IMR-90 (cell line): ENCODE measurements around the gene GRHL3. TPM values are rescaled to one million over a fixed set of nuclear protein-coding genes. Genes with fewer than 3 reads are reported as not detected.

Experiments used
- ATAC-seq: fragments of 200-7000 bp; cut with Tn5 transposase; 2 replicates; pipeline ENCODE4 v1.9.1; 2020; ENCODE audit warnings: low read depth, mild to moderate bottlenecking, moderate library complexity
- BruUV-seq: library from RNA; stranded (reverse); fragments of 400-500 nt; replicated peaks from 2 replicates; lab custom pipeline; 2021; lab: Mats Ljungman, UMichigan
- CTCF ChIA-PET: fragments of 300-600 bp; formaldehyde crosslinking; extraction: SDS; loops from one replicate; lab custom pipeline; 2021; ENCODE audit warnings: antibody characterized with exemption; lab: Yijun Ruan, JAX
- POLR2A ChIA-PET: fragments of 300-600 bp; sonication (Branson Sonifier 250); formaldehyde crosslinking; loops from one replicate; lab custom pipeline; 2022; ENCODE audit warnings: antibody characterized with exemption; ENCODE audit not compliant: unreplicated experiment; lab: Charles Lee
- DNase-seq: peaks from one replicate; pipeline ENCODE4 v3.0.0; 2013
- H2AFZ ChIP-seq: replicated peaks from 2 replicates; pipeline ENCODE3; 2013; ENCODE audit warnings: low read length, mild to moderate bottlenecking; ENCODE audit not compliant: poor library complexity
- H2AK5ac ChIP-seq: 2 replicates; pipeline ENCODE4 v1.6.1; 2013; ENCODE audit warnings: low read depth, low read length, inconsistent platforms
- H2AK9ac ChIP-seq: replicated peaks from 2 replicates; pipeline ENCODE3; 2013; ENCODE audit warnings: mild to moderate bottlenecking, low read depth, low read length, moderate library complexity; ENCODE audit not compliant: poor library complexity
- H2BK120ac ChIP-seq: 2 replicates; pipeline ENCODE4 v1.6.1; 2013; ENCODE audit warnings: low read depth, low read length, inconsistent platforms
- H2BK15ac ChIP-seq: 3 replicates; pipeline ENCODE4 v1.6.1; 2013; ENCODE audit warnings: low read depth, low read length, inconsistent platforms
- H2BK20ac ChIP-seq: 2 replicates; pipeline ENCODE4 v1.6.1; 2013; ENCODE audit warnings: low read depth, mild to moderate bottlenecking, inconsistent platforms, low read length, moderate library complexity
- H2BK5ac ChIP-seq: 2 replicates; pipeline ENCODE4 v1.6.1; 2013; ENCODE audit warnings: mild to moderate bottlenecking, low read depth, low read length, inconsistent platforms; ENCODE audit not compliant: poor library complexity, severe bottlenecking
- H3K14ac ChIP-seq: replicated peaks from 2 replicates; pipeline ENCODE4 v1.6.1; 2013; ENCODE audit warnings: low read depth, low read length, inconsistent platforms
- H3K18ac ChIP-seq: 2 replicates; pipeline ENCODE4 v1.6.1; 2013; ENCODE audit warnings: low read depth, low read length, control low read depth
- H3K23ac ChIP-seq: 2 replicates; pipeline ENCODE4 v1.6.1; 2013; ENCODE audit warnings: low read depth, low read length, inconsistent platforms
- H3K27ac ChIP-seq: 2 replicates; pipeline ENCODE4 v1.5.1; 2013; ENCODE audit warnings: mild to moderate bottlenecking, control low read depth, low read length; ENCODE audit not compliant: insufficient read depth
- H3K27me3 ChIP-seq: 2 replicates; pipeline ENCODE4 v1.6.1; 2013; ENCODE audit warnings: low read length; ENCODE audit not compliant: control insufficient read depth, insufficient read depth
- H3K36me3 ChIP-seq: 2 replicates; pipeline ENCODE4 v1.6.1; 2013; ENCODE audit warnings: low read length, mixed read lengths; ENCODE audit not compliant: control insufficient read depth, insufficient read depth
- H3K4ac ChIP-seq: 2 replicates; pipeline ENCODE4 v1.6.1; 2013; ENCODE audit warnings: low read depth, low read length, inconsistent platforms
- H3K4me1 ChIP-seq: 2 replicates; pipeline ENCODE4 v1.6.1; 2013; ENCODE audit warnings: low read length, mixed read lengths; ENCODE audit not compliant: control insufficient read depth, insufficient read depth
- H3K4me2 ChIP-seq: 2 replicates; pipeline ENCODE4 v1.6.1; 2013; ENCODE audit warnings: low read depth, mild to moderate bottlenecking, control low read depth, low read length, moderate library complexity
- H3K4me3 ChIP-seq: 2 replicates; pipeline ENCODE4 v1.5.1; 2013; ENCODE audit warnings: low read depth, mild to moderate bottlenecking, control low read depth, low read length, moderate library complexity; ENCODE audit not compliant: insufficient read depth
- H3K56ac ChIP-seq: 2 replicates; pipeline ENCODE4 v1.6.1; 2013; ENCODE audit warnings: low read length, inconsistent platforms; ENCODE audit not compliant: insufficient read depth; ENCODE audit errors: extremely low read depth
- H3K79me1 ChIP-seq, 2 experiments: 2 replicates each; pipeline ENCODE4 v1.6.1; 2013; ENCODE audit warnings: low read length in 2 of 2, inconsistent platforms in 1 of 2, low read depth in 1 of 2
- H3K9ac ChIP-seq: 2 replicates; pipeline ENCODE4 v1.6.1; 2013; ENCODE audit warnings: low read depth, low read length, control low read depth
- H3K9me1 ChIP-seq: 2 replicates; pipeline ENCODE4 v1.6.1; 2013; ENCODE audit warnings: low read length, inconsistent platforms; ENCODE audit not compliant: insufficient read depth
- H3K9me3 ChIP-seq: 2 replicates; pipeline ENCODE4 v1.6.1; 2013; ENCODE audit warnings: low read length; ENCODE audit not compliant: control insufficient read depth, insufficient read depth
- H4K20me1 ChIP-seq: 2 replicates; pipeline ENCODE4 v1.6.1; 2013; ENCODE audit warnings: low read length, inconsistent platforms; ENCODE audit not compliant: insufficient read depth
- H4K5ac ChIP-seq: 2 replicates; pipeline ENCODE4 v1.6.1; 2013; ENCODE audit warnings: mild to moderate bottlenecking, low read depth, low read length, control low read depth
- H4K8ac ChIP-seq, 2 experiments: 2 replicates each; pipeline ENCODE4 v1.6.1; 2013; ENCODE audit warnings: low read depth in 2 of 2, low read length in 2 of 2, control low read depth in 1 of 2, inconsistent platforms in 1 of 2
- H4K91ac ChIP-seq: 2 replicates; pipeline ENCODE4 v1.6.1; 2013; ENCODE audit warnings: low read depth, low read length, inconsistent platforms; ENCODE audit not compliant: insufficient read depth
- BHLHE40 ChIP-seq: fragments of 150-350 bp; IDR thresholded peaks from 2 replicates; pipeline ENCODE4 v1.6.1; 2016; ENCODE audit warnings: mild to moderate bottlenecking, low read depth, low read length
- CEBPB ChIP-seq: IDR thresholded peaks from 2 replicates; pipeline ENCODE4 v1.6.1; 2012; ENCODE audit warnings: low read depth, low read length, improper control_type of control experiment
- CHD1 ChIP-seq: IDR thresholded peaks from 2 replicates; pipeline ENCODE4 v1.6.1; 2012; ENCODE audit warnings: low read depth, low read length, improper control_type of control experiment
- CTCF ChIP-seq: conservative IDR thresholded peaks from 2 replicates; pipeline ENCODE4 v1.5.1; 2012; ENCODE audit warnings: mild to moderate bottlenecking, low read depth, low read length, improper control_type of control experiment
- FOS ChIP-seq: fragments of 150-350 bp; IDR thresholded peaks from 2 replicates; pipeline ENCODE4 v1.6.1; 2016; ENCODE audit warnings: low read depth, low read length
- MAFK ChIP-seq: IDR thresholded peaks from 2 replicates; pipeline ENCODE4 v1.6.1; 2012; ENCODE audit warnings: low read depth, low read length, improper control_type of control experiment
- MAZ ChIP-seq: IDR thresholded peaks from 2 replicates; pipeline ENCODE4 v1.6.1; 2012; ENCODE audit warnings: low read depth, mild to moderate bottlenecking, low read length, improper control_type of control experiment, moderate library complexity, borderline replicate concordance
- MXI1 ChIP-seq: IDR thresholded peaks from 2 replicates; pipeline ENCODE4 v1.6.1; 2012; ENCODE audit warnings: low read depth, mild to moderate bottlenecking, low read length, moderate library complexity, borderline replicate concordance
- NFE2L2 ChIP-seq: fragments of 150-350 bp; IDR thresholded peaks from 2 replicates; pipeline ENCODE4 v1.6.1; 2016; ENCODE audit warnings: low read depth, mild to moderate bottlenecking, low read length
- POLR2A ChIP-seq: IDR thresholded peaks from 2 replicates; pipeline ENCODE4 v1.6.1; 2012; ENCODE audit warnings: mild to moderate bottlenecking, low read depth, low read length
- RAD21 ChIP-seq: IDR thresholded peaks from 2 replicates; pipeline ENCODE4 v1.6.1; 2012; ENCODE audit warnings: low read length, improper control_type of control experiment
- RCOR1 ChIP-seq: IDR thresholded peaks from 2 replicates; pipeline ENCODE4 v1.6.1; 2012; ENCODE audit warnings: mild to moderate bottlenecking, low read length, improper control_type of control experiment; ENCODE audit not compliant: insufficient replicate concordance
- RFX5 ChIP-seq: IDR thresholded peaks from 2 replicates; pipeline ENCODE4 v1.8.0; 2012; ENCODE audit warnings: low read depth, mild to moderate bottlenecking, low read length, moderate library complexity
- SMC3 ChIP-seq: fragments of 150-350 bp; IDR thresholded peaks from 2 replicates; pipeline ENCODE4 v1.6.1; 2016; ENCODE audit warnings: low read depth, mild to moderate bottlenecking, antibody characterized with exemption, low read length, moderate library complexity
- WGBS, 2 experiments: methylation state at CpG; one replicate each; pipeline versions ENCODE4 v1.1.5 to v1.1.7; 2013; ENCODE audit warnings: missing lambda C conversion rate in 2 of 2; ENCODE audit not compliant: insufficient read length in 1 of 2; ENCODE audit errors: extremely low coverage in 2 of 2; 5-methylcytosine and 5-hydroxymethylcytosine counted together
- dilution Hi-C: fragments of 300-500 bp; cut with HindIII; formaldehyde crosslinking; loops from one replicate; pipeline ENCODE4 v1.14.3; 2018; ENCODE audit warnings: low sequenced_read_pairs; ENCODE audit not compliant: unreplicated experiment
- in situ Hi-C: fragments of 300-500 bp; cut with MboI; formaldehyde crosslinking; loops from 3 replicates; pipeline ENCODE4 v1.14.3; 2019; ENCODE audit warnings: low sequenced_read_pairs, inconsistent platforms, mixed read lengths
- intact Hi-C: fragments of 100-400 bp; cut with micrococcal nuclease; formaldehyde crosslinking; loops from 2 replicates; pipeline ENCODE4 v1.10.0; 2022
- polyA plus RNA-seq, 3 experiments: library from polyadenylated mRNA; depleted of rRNA; stranded (reverse); fragments of >200 nt; gene quantifications; 2 replicates each; pipeline ENCODE4 v1.2.3, GENCODE V29; 2012; ENCODE audit warnings: low replicate concordance in 1 of 3
- total RNA-seq: library from RNA; depleted of rRNA; stranded (reverse); fragments of >200 nt; gene quantifications from 2 replicates; pipeline ENCODE4 v1.2.3, GENCODE V29; 2012
- TF ChIP-seq, protein P1 (sequence below): fragments of 150-350 bp; IDR thresholded peaks from 2 replicates; pipeline ENCODE4 v1.6.1; 2016; ENCODE audit warnings: low read depth, mild to moderate bottlenecking, low read length, moderate library complexity, borderline replicate concordance
- TF ChIP-seq, protein P2 (sequence below): fragments of 150-350 bp; IDR thresholded peaks from 2 replicates; pipeline ENCODE4 v1.6.1; 2017; ENCODE audit warnings: mild to moderate bottlenecking, antibody characterized with exemption, low read length, low read depth

GRHL3 gene
- total and polyA plus RNA-seq, 2 of the 4 experiments (the other 2 are of a cell fraction), result not detected

DNA sequence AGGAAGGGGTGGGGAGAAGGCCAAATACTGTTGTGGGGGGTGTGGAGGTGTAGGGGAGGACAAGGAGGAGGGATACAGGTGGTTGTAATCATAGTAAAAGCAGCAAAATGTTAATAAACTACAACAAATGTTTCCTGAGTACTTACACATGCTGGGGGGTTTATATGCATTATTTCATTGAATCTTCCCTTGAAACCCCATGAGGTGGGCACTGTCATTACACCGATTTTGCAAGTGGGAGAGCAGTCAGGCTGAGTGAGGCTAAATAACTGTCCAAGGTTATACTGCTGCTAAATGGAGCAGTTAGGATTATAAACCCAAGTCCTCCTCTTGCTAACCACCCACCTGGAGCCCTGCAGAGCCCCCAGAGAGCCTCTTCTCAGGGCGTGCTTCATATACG is 14.4 kb upstream of the GRHL3 start:
- H3K4me1 ChIP-seq, result peaks cover 6% of the 10 kb centered on the region
- intact Hi-C loops, result loop anchor here (5.0 kb wide), 1 partner anchor 102 kb away; no protein-coding TSS in a partner anchor
- H4K5ac ChIP-seq, result no peak overlapping the region
- no peak overlapping the region for H2AK9ac ChIP-seq
- H3K27ac ChIP-seq, result no peak overlapping the region
- no peak overlapping the region for H3K9ac ChIP-seq
- no peak overlapping the region for H2BK120ac ChIP-seq
- TF ChIP-seq CHD1 (no peak), CTCF (no peak), BHLHE40 (no peak), FOS (no peak), RFX5 (no peak), RAD21 (no peak), MXI1 (no peak), MAFK (no peak), CEBPB (no peak), RCOR1 (no peak), NFE2L2 (no peak), MAZ (no peak), SMC3 (no peak), POLR2A (no peak)
- TF ChIP-seq, protein P1, sequence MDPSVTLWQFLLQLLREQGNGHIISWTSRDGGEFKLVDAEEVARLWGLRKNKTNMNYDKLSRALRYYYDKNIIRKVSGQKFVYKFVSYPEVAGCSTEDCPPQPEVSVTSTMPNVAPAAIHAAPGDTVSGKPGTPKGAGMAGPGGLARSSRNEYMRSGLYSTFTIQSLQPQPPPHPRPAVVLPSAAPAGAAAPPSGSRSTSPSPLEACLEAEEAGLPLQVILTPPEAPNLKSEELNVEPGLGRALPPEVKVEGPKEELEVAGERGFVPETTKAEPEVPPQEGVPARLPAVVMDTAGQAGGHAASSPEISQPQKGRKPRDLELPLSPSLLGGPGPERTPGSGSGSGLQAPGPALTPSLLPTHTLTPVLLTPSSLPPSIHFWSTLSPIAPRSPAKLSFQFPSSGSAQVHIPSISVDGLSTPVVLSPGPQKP, result no peak
- TF ChIP-seq, protein P2, sequence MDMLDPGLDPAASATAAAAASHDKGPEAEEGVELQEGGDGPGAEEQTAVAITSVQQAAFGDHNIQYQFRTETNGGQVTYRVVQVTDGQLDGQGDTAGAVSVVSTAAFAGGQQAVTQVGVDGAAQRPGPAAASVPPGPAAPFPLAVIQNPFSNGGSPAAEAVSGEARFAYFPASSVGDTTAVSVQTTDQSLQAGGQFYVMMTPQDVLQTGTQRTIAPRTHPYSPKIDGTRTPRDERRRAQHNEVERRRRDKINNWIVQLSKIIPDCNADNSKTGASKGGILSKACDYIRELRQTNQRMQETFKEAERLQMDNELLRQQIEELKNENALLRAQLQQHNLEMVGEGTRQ, result no peak
- H3K36me3 ChIP-seq, result no peaks in the 10 kb centered on the region
- no peak overlapping the region for H2AK5ac ChIP-seq
- H3K79me1 ChIP-seq, result no peaks in the 10 kb centered on the region
- no TSS peak for BruUV-seq
- no peaks in the 10 kb centered on the region for H4K20me1 ChIP-seq
- no peak overlapping the region for H2BK20ac ChIP-seq
- no CpG with 5 or more reads among the region's 3 CpGs for WGBS, 2 experiments
- no peak overlapping the region for H3K4ac ChIP-seq
- no peak overlapping the region for H2BK15ac ChIP-seq
- H3K23ac ChIP-seq, result no peak overlapping the region
- H3K56ac ChIP-seq, result no peak overlapping the region
- in situ Hi-C loops, result no loop called here
- H3K27me3 ChIP-seq, result peaks cover 46% of the 10 kb centered on the region
- DNase-seq (no peak), ATAC-seq (no peak)
- no peak overlapping the region for H3K4me2 ChIP-seq
- H4K8ac ChIP-seq, result no peak overlapping the region
- H3K14ac ChIP-seq, result no peak overlapping the region
- dilution Hi-C loops, result no loop called here
- no peak overlapping the region for H2BK5ac ChIP-seq
- H3K9me3 ChIP-seq, result no peaks in the 10 kb centered on the region
- ChIA-PET CTCF (interaction anchor here (0.6 kb wide), 1 partner anchor 106 kb away, joined by 3 read pairs; no protein-coding TSS in a partner anchor), POLR2A (interaction anchor here (0.6 kb wide), 1 partner anchor 39 kb away, joined by 12 read pairs; no protein-coding TSS in a partner anchor)
- H3K18ac ChIP-seq, result no peak overlapping the region
- no peaks in the 10 kb centered on the region for H3K9me1 ChIP-seq
- H3K4me3 ChIP-seq, result no peak overlapping the region
- H2AFZ ChIP-seq, result no peak overlapping the region
- H4K91ac ChIP-seq, result no peak overlapping the region
